Adrenal gland (tissue), 5 donors: ENCODE data around the gene PSMG2.

Experiments
- POLR2A ChIP-seq, 2 donors: fragments of 450-650 bp; IDR thresholded peaks; one replicate each; pipeline ENCODE4 v1.6.1; 2017; ENCODE audit warnings: antibody characterized with exemption in 2 of 2, mild to moderate bottlenecking in 2 of 2, moderate library complexity in 1 of 2
- TF ChIP-seq, protein P1 (sequence below), 6 experiments: fragments of 450-650 bp in 4 of 6; fragments of 200-600 bp in 2 of 6; sonication (generic) in 1 of 6; IDR thresholded peaks; 1 replicate in 5 of 6; 2 replicates in 1 of 6; pipeline versions ENCODE4 v1.5.1 to v1.8.0; 2016 to 2021; ENCODE audit warnings: antibody characterized with exemption in 6 of 6, mild to moderate bottlenecking in 2 of 6, moderate library complexity in 1 of 6
- donor health status: DM: no; HTN: no; CAD: no.

DNA sequence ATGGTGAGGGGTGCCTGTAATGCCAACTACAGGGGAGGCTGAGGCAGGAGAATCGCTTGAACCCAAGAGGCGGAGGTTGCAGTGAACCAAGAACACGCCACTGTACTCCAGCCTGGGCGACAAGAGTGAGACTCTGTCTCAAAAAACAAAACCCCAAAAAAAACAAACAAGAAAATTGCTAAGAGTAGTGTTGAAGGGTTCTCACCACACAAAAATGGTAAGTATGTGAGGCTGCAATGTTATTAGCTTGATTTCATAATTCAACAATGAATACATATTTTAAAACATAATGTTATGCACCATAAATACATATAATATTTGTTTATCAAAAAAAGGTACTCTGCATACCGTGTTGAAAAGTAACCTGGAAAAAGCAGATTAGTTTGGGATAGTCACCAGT lies 45.8 kb downstream of the PSMG2 start:
- TF ChIP-seq, protein P1, sequence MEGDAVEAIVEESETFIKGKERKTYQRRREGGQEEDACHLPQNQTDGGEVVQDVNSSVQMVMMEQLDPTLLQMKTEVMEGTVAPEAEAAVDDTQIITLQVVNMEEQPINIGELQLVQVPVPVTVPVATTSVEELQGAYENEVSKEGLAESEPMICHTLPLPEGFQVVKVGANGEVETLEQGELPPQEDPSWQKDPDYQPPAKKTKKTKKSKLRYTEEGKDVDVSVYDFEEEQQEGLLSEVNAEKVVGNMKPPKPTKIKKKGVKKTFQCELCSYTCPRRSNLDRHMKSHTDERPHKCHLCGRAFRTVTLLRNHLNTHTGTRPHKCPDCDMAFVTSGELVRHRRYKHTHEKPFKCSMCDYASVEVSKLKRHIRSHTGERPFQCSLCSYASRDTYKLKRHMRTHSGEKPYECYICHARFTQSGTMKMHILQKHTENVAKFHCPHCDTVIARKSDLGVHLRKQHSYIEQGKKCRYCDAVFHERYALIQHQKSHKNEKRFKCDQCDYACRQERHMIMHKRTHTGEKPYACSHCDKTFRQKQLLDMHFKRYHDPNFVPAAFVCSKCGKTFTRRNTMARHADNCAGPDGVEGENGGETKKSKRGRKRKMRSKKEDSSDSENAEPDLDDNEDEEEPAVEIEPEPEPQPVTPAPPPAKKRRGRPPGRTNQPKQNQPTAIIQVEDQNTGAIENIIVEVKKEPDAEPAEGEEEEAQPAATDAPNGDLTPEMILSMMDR (IDR thresholded peaks at IDR 0.05): no peak
- TF ChIP-seq POLR2A (IDR thresholded peaks at IDR 0.05): no peak
